Measurements from ENCODE around the gene SGK2. TPM values are rescaled to one million over a fixed set of nuclear protein-coding genes. Genes with fewer than 3 reads are reported as not detected.
A peak's percentile ranks its signal among the peaks of the same experiment; 100 is the strongest.

The SGK2 gene
- total and polyA plus RNA-seq, 2 of the 13 experiments (the other 11 are each of a cell fraction or from before 2014, with no cell fraction given): 6.2 to 29.4 TPM

- TF ChIP-seq GPBP1L1 (CRISPR knock-in tag; IDR thresholded peaks at IDR 0.05) (no peak), ZNF276 (CRISPR knock-in tag; IDR thresholded peaks at IDR 0.05; ENCODE audit: low read depth) (no peak; the same call in 1 of the 2 replicates), HBP1 (CRISPR knock-in tag; IDR thresholded peaks at IDR 0.05; ENCODE audit: low read depth) (peak; percentile 58), ZNF274 (CRISPR knock-in tag; IDR thresholded peaks at IDR 0.05) (peak; percentile 41; the same call in 1 of the 2 replicates), NAIF1 (CRISPR knock-in tag; IDR thresholded peaks at IDR 0.05; ENCODE audit: borderline replicate concordance) (no peak), KDM2A (CRISPR knock-in tag; IDR thresholded peaks at IDR 0.05; ENCODE audit: borderline replicate concordance, low read depth) (peak; percentile 89), DRAP1 (CRISPR knock-in tag; IDR thresholded peaks at IDR 0.05) (peak; percentile 78), ZBTB1 (CRISPR knock-in tag; IDR thresholded peaks at IDR 0.05; ENCODE audit: borderline replicate concordance) (no peak), TRIM24 (CRISPR knock-in tag; IDR thresholded peaks at IDR 0.05) (no peak), RXRB (CRISPR knock-in tag; IDR thresholded peaks at IDR 0.05; ENCODE audit: borderline replicate concordance) (no peak; the same call in 1 of the 2 replicates), ZNF264 (CRISPR knock-in tag; IDR thresholded peaks at IDR 0.05) (0 out of 2 replicates have a peak, but pooled peaks have one; percentile 62), ZSCAN21 (CRISPR knock-in tag; IDR thresholded peaks at IDR 0.05; ENCODE audit: borderline replicate concordance) (no peak), ARID5B (CRISPR knock-in tag; IDR thresholded peaks at IDR 0.05) (0 out of 2 replicates have a peak, but pooled peaks have one; percentile 12), MAFK (conservative IDR thresholded peaks at IDR 0.05 in 1 of 2, IDR thresholded peaks at IDR 0.05 in 1 of 2; ENCODE audit: low read length in 2 of 2) (no peak), ZNF234 (CRISPR knock-in tag; conservative IDR thresholded peaks at IDR 0.05) (no peak), ZNF850 (CRISPR knock-in tag; conservative IDR thresholded peaks at IDR 0.05) (no peak), ZSCAN29 (CRISPR knock-in tag; conservative IDR thresholded peaks at IDR 0.05) (0 out of 2 replicates have a peak, but pooled peaks have one; percentile 41), NFIB (CRISPR knock-in tag; IDR thresholded peaks at IDR 0.05; ENCODE audit: borderline replicate concordance) (no peak), CENPBD1 (CRISPR knock-in tag; IDR thresholded peaks at IDR 0.05; ENCODE audit: borderline replicate concordance, low read depth) (no peak)
Observed at GRCh38 chr20:43513931-43514647, 44.7 kb upstream of the SGK2 start (continued).

Measured in HepG2 (cell line).